Measurements from ENCODE around the gene MTMR12. TPM values are rescaled to one million over a fixed set of nuclear protein-coding genes. Genes with fewer than 3 reads are reported as not detected.

The MTMR12 gene
- total and polyA plus RNA-seq, 10 of the 15 experiments (the other 5 are each of a cell fraction or from before 2014, with no cell fraction given), result 5.0 to 22.9 (median 16.3) TPM

DNA sequence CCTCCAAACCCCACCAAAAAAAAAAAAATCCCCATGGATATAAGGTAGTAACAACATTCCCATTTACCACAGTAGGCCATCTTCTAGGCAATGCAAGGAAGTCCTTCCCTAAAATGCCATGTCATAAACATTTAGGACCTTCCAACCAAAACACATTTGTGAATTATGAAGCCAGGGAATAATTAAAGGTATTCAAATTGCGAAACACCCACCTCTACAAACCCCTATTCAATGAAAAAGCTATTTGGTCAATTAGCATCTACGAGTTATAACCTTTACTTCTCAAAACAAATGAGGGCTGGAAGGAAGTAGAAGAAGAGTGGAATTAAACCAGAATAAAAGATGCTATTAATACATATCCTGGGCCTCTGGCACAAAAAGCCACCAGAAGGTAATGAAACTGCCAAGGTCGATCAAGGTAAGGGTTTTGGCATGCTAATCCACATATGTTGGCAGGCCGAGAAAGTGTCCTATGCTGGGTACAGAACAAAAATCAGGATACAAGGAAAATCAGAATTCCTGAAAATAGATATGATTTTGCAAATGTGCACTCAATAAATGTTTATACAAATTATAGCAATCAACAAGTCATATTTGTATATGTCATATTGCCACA lies 47.7 kb downstream of the MTMR12 start:
- RAD21 ChIA-PET (ENCODE audit: unreplicated experiment), result no interaction called here
- no peak overlapping the region for H3K27ac ChIP-seq (ENCODE audit: control insufficient read depth, insufficient read depth)
- no peak for TF ChIP-seq KAT2A (conservative IDR thresholded peaks at IDR 0.05; ENCODE audit: control insufficient read depth, low read depth, low read length)
- TF ChIP-seq, protein P1, sequence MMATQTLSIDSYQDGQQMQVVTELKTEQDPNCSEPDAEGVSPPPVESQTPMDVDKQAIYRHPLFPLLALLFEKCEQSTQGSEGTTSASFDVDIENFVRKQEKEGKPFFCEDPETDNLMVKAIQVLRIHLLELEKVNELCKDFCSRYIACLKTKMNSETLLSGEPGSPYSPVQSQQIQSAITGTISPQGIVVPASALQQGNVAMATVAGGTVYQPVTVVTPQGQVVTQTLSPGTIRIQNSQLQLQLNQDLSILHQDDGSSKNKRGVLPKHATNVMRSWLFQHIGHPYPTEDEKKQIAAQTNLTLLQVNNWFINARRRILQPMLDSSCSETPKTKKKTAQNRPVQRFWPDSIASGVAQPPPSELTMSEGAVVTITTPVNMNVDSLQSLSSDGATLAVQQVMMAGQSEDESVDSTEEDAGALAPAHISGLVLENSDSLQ (IDR thresholded peaks at IDR 0.05), result no peak
- TF ChIP-seq BMI1 (IDR thresholded peaks at IDR 0.05; ENCODE audit: borderline replicate concordance), result no peak
- H3K27me3 ChIP-seq (replicated peaks in 1 of 2; ENCODE audit: control insufficient read depth in 2 of 2, insufficient read depth in 2 of 2, low read length in 1 of 2), result no peaks in the 10 kb centered on the region
- H3K36me3 ChIP-seq (ENCODE audit: control insufficient read depth in 2 of 2, insufficient read depth in 2 of 2, low read length in 1 of 2), result peaks cover 2 to 7% of the 10 kb centered on the region in 2 experiments
- H3K4me3 ChIP-seq, result no peak overlapping the region
- CTCF ChIA-PET, result no interaction called here
- H3K9ac ChIP-seq (ENCODE audit: control insufficient read depth, insufficient read depth, low read length), result no peak overlapping the region
- no peak overlapping the region for H2AFZ ChIP-seq (ENCODE audit: control insufficient read depth, low read depth, low read length)
- H3K9me3 ChIP-seq (replicated peaks; ENCODE audit: control insufficient read depth, insufficient read depth, low read length), result no peaks in the 10 kb centered on the region
- H3K79me2 ChIP-seq (ENCODE audit: control insufficient read depth, insufficient read depth, low read length), result no peaks in the 10 kb centered on the region
- WGBS (ENCODE audit: insufficient coverage, insufficient replicate concordance, low lambda C conversion rate, missing lambda C conversion rate), result 86% methylated on average over 4 of the region's 4 CpGs
- SMC1A ChIA-PET (ENCODE audit: uncharacterized antibody, unreplicated experiment), result no interaction called here
- peaks cover 6% of the 10 kb centered on the region for H3K4me1 ChIP-seq (ENCODE audit: control insufficient read depth, insufficient read depth, low read length)
- DNase-seq (ENCODE audit: low read depth, low spot score) (no peak), FAIRE-seq (no peak), ATAC-seq (no peak)
- intact Hi-C loops (cut with micrococcal nuclease; ENCODE audit: unreplicated experiment) (no loop called here), in situ Hi-C loops (cut with MboI) (no loop called here)
- no TSS peak for BruUV-seq (replicated peaks)
- no peaks in the 10 kb centered on the region for H4K20me1 ChIP-seq (ENCODE audit: control insufficient read depth, insufficient read depth)
- no peak overlapping the region for H3K4me2 ChIP-seq (ENCODE audit: control insufficient read depth, insufficient read depth)
- POLR2A ChIA-PET, result no interaction called here

DNA sequence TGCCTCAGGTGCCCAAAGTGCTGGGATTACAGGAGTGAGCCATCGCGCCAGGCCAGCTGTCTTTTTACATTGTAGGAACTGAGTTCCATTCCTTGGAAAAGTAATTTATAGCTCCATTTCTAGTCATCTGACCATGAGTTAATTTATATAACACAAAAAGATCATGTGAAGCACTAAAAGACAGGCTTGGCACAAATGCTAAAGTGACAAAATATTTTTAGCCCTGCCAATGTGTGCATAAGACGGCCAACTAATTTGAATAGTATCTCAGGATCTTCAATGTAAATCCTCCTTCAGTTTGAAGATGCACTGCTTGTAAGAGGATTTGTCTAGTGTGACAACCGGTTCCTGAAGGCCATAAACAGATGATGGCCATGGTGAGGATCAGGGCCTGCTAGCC lies 49.1 kb downstream of the MTMR12 start:
- 83% methylated on average over 4 of the region's 4 CpGs for WGBS (ENCODE audit: insufficient coverage, insufficient replicate concordance, low lambda C conversion rate, missing lambda C conversion rate)
- no peak overlapping the region for H3K9ac ChIP-seq (ENCODE audit: control insufficient read depth, insufficient read depth, low read length)
- no TSS peak for BruUV-seq (replicated peaks)
- H2AFZ ChIP-seq (ENCODE audit: control insufficient read depth, low read depth, low read length), result no peak overlapping the region
- no peak overlapping the region for H3K4me3 ChIP-seq
- no peak overlapping the region for H3K4me2 ChIP-seq (ENCODE audit: control insufficient read depth, insufficient read depth)
- H3K27me3 ChIP-seq (replicated peaks in 1 of 2; ENCODE audit: control insufficient read depth in 2 of 2, insufficient read depth in 2 of 2, low read length in 1 of 2), result no peaks in the 10 kb centered on the region
- RAD21 ChIA-PET (ENCODE audit: unreplicated experiment), result no interaction called here
- peaks cover 6 to 9% of the 10 kb centered on the region in 2 experiments for H3K36me3 ChIP-seq (ENCODE audit: control insufficient read depth in 2 of 2, insufficient read depth in 2 of 2, low read length in 1 of 2)
- SMC1A ChIA-PET (ENCODE audit: uncharacterized antibody, unreplicated experiment), result interaction anchor here (1.1 kb wide), 1 partner anchor 68 kb away, joined by 4 read pairs; no protein-coding TSS in a partner anchor
- POLR2A ChIA-PET, result no interaction called here
- CTCF ChIA-PET, result interaction anchor here (0.6 to 0.8 kb wide), 3 partner anchors 256 to 903 kb away, joined by 3 read pairs; no protein-coding TSS in a partner anchor
- FAIRE-seq, result no peak
- H3K4me1 ChIP-seq (ENCODE audit: control insufficient read depth, insufficient read depth, low read length), result peaks cover 6% of the 10 kb centered on the region
- no peaks in the 10 kb centered on the region for H4K20me1 ChIP-seq (ENCODE audit: control insufficient read depth, insufficient read depth)
- H3K79me2 ChIP-seq (ENCODE audit: control insufficient read depth, insufficient read depth, low read length), result no peaks in the 10 kb centered on the region
- ATAC-seq, result no peak
- H3K27ac ChIP-seq (ENCODE audit: control insufficient read depth, insufficient read depth), result no peak overlapping the region
- intact Hi-C loops (cut with micrococcal nuclease; ENCODE audit: unreplicated experiment) (no loop called here), in situ Hi-C loops (cut with MboI) (no loop called here)
- H3K9me3 ChIP-seq (replicated peaks; ENCODE audit: control insufficient read depth, insufficient read depth, low read length), result no peaks in the 10 kb centered on the region
- DNase-seq (ENCODE audit: low read depth, low spot score), result no peak
- TF ChIP-seq NFYA (IDR thresholded peaks at IDR 0.05; ENCODE audit: borderline replicate concordance, low read depth, low read length), result no peak
- TF ChIP-seq, protein P2, sequence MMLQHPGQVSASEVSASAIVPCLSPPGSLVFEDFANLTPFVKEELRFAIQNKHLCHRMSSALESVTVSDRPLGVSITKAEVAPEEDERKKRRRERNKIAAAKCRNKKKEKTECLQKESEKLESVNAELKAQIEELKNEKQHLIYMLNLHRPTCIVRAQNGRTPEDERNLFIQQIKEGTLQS (IDR thresholded peaks at IDR 0.05; ENCODE audit: borderline replicate concordance, extremely low read depth, low read depth, low read length), result no peak
- TF ChIP-seq, protein P3, sequence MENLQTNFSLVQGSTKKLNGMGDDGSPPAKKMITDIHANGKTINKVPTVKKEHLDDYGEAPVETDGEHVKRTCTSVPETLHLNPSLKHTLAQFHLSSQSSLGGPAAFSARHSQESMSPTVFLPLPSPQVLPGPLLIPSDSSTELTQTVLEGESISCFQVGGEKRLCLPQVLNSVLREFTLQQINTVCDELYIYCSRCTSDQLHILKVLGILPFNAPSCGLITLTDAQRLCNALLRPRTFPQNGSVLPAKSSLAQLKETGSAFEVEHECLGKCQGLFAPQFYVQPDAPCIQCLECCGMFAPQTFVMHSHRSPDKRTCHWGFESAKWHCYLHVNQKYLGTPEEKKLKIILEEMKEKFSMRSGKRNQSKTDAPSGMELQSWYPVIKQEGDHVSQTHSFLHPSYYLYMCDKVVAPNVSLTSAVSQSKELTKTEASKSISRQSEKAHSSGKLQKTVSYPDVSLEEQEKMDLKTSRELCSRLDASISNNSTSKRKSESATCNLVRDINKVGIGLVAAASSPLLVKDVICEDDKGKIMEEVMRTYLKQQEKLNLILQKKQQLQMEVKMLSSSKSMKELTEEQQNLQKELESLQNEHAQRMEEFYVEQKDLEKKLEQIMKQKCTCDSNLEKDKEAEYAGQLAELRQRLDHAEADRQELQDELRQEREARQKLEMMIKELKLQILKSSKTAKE (IDR thresholded peaks at IDR 0.05; ENCODE audit: low read depth, poor library complexity, severe bottlenecking), result no peak
- TF ChIP-seq, protein P4, sequence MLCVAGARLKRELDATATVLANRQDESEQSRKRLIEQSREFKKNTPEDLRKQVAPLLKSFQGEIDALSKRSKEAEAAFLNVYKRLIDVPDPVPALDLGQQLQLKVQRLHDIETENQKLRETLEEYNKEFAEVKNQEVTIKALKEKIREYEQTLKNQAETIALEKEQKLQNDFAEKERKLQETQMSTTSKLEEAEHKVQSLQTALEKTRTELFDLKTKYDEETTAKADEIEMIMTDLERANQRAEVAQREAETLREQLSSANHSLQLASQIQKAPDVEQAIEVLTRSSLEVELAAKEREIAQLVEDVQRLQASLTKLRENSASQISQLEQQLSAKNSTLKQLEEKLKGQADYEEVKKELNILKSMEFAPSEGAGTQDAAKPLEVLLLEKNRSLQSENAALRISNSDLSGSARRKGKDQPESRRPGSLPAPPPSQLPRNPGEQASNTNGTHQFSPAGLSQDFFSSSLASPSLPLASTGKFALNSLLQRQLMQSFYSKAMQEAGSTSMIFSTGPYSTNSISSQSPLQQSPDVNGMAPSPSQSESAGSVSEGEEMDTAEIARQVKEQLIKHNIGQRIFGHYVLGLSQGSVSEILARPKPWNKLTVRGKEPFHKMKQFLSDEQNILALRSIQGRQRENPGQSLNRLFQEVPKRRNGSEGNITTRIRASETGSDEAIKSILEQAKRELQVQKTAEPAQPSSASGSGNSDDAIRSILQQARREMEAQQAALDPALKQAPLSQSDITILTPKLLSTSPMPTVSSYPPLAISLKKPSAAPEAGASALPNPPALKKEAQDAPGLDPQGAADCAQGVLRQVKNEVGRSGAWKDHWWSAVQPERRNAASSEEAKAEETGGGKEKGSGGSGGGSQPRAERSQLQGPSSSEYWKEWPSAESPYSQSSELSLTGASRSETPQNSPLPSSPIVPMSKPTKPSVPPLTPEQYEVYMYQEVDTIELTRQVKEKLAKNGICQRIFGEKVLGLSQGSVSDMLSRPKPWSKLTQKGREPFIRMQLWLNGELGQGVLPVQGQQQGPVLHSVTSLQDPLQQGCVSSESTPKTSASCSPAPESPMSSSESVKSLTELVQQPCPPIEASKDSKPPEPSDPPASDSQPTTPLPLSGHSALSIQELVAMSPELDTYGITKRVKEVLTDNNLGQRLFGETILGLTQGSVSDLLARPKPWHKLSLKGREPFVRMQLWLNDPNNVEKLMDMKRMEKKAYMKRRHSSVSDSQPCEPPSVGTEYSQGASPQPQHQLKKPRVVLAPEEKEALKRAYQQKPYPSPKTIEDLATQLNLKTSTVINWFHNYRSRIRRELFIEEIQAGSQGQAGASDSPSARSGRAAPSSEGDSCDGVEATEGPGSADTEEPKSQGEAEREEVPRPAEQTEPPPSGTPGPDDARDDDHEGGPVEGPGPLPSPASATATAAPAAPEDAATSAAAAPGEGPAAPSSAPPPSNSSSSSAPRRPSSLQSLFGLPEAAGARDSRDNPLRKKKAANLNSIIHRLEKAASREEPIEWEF (IDR thresholded peaks at IDR 0.05; ENCODE audit: insufficient replicate concordance, low read depth, low read length), result no peak
